Subcutaneous abdominal adipose tissue (tissue), 5 donors: Measurements from ENCODE around the gene SRRM3.
"Not testable (repeated sequence)": the region's sequence is repeated elsewhere in the genome, so short reads cannot be mapped to it uniquely, and the experiment has no call there.

Experiments
- H3K27ac ChIP-seq: one replicate; pipeline ENCODE4 v1.7.0; 2013; ENCODE audit warnings: low read depth, mild to moderate bottlenecking, inconsistent platforms, low read length, moderate library complexity
- H3K27me3 ChIP-seq, 5 donors: one replicate each; pipeline ENCODE4 v1.7.0; 2013; ENCODE audit warnings: low read length in 5 of 5, inconsistent platforms in 1 of 5; ENCODE audit not compliant: control insufficient read depth in 5 of 5, insufficient read depth in 4 of 5
- H3K36me3 ChIP-seq, 5 donors: one replicate each; pipeline ENCODE4 v1.7.0; 2013; ENCODE audit warnings: low read length in 5 of 5; ENCODE audit not compliant: control insufficient read depth in 5 of 5, insufficient read depth in 5 of 5
- H3K4me1 ChIP-seq, 5 donors: one replicate each; pipeline ENCODE4 v1.7.0; 2013; ENCODE audit warnings: low read length in 5 of 5, mild to moderate bottlenecking in 3 of 5, moderate library complexity in 1 of 5; ENCODE audit not compliant: control insufficient read depth in 5 of 5, insufficient read depth in 5 of 5
- H3K4me3 ChIP-seq, 5 donors: one replicate each; pipeline ENCODE4 v1.7.0; 2013; ENCODE audit warnings: low read length in 5 of 5, low read depth in 1 of 5
- H3K9ac ChIP-seq, 5 donors: one replicate each; pipeline ENCODE4 v1.7.0; 2013; ENCODE audit warnings: low read length in 5 of 5, mild to moderate bottlenecking in 4 of 5, moderate library complexity in 3 of 5
- H3K9me3 ChIP-seq, 5 donors: one replicate each; pipeline ENCODE4 v1.7.0; 2013; ENCODE audit warnings: low read length in 5 of 5; ENCODE audit not compliant: control insufficient read depth in 5 of 5
- donor health status: healthy.
- donor health status: healthy.
- donor health status: healthy.
- donor health status: healthy.
- donor health status: healthy.

The SRRM3 gene

GRCh38 chr7:76282344-76283253, 80.9 kb downstream of the SRRM3 start:
- Histone ChIP-seq H3K9me3 (no peaks in the 10 kb centered on the region), H3K36me3 (no peaks in the 10 kb centered on the region), H3K4me1 (peaks cover 0 to 19% (median 10%) of the 10 kb centered on the region in 5 donors), H3K4me3 (peak overlapping the region in 4 of 5 donors; percentile 39 to 60 (median 48)), H3K9ac (no peak overlapping the region), H3K27ac (no peak overlapping the region), H3K27me3 (peaks cover 4 to 26% (median 19%) of the 10 kb centered on the region in 5 donors)

DNA sequence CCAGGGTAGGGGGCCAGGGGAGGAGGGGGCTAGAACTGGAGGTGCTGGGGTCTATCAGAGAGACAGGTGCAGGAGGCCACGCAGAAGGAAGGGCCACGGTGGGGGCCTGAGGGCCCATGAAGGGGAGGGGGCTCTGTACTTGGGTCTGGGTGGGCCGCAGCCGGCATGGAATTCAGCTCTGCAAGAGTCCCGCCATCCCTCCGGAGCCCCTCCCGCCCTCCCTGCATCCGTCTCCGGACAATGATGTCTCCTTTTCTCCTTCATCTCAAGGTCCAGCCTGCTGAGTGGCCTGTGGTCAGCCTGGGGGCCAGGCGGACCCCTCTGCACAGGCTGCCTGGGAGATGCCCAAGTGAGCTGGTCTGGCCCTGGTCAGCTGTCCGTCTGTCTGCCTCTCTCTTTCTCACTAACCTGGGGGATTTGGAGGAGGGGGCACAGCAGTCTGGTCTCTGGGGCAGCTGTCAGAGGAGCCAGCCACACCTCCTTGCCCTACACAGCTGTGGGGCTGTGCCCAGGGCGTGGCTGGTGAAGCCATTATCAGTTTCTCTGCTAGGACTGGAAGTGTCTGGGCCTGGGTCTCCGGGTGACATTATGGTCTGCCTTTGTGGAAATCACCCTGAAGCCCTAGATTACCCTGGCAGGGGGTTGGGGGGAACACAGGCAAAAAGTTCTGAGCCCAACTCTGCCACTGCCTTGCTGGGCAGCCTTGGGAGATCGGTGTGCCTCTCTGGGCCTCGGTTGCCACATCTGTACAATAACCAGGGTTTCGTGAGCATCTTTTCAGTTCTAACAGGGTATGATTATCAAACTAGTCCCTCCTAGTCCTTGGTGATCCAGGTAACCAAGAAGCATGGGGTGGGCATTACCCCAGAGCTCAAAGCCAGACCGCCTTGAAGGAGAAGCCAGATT, 81.8 kb downstream of the SRRM3 start:
- Histone ChIP-seq H3K4me1 (peaks cover 0 to 19% (median 10%) of the 10 kb centered on the region in 5 donors), H3K4me3 (peak overlapping the region in 2 of 5 donors; percentile 40 to 60), H3K36me3 (no peaks in the 10 kb centered on the region), H3K9ac (no peak overlapping the region), H3K27ac (no peak overlapping the region), H3K27me3 (peaks cover 4 to 24% (median 18%) of the 10 kb centered on the region in 5 donors), H3K9me3 (no peaks in the 10 kb centered on the region)

DNA sequence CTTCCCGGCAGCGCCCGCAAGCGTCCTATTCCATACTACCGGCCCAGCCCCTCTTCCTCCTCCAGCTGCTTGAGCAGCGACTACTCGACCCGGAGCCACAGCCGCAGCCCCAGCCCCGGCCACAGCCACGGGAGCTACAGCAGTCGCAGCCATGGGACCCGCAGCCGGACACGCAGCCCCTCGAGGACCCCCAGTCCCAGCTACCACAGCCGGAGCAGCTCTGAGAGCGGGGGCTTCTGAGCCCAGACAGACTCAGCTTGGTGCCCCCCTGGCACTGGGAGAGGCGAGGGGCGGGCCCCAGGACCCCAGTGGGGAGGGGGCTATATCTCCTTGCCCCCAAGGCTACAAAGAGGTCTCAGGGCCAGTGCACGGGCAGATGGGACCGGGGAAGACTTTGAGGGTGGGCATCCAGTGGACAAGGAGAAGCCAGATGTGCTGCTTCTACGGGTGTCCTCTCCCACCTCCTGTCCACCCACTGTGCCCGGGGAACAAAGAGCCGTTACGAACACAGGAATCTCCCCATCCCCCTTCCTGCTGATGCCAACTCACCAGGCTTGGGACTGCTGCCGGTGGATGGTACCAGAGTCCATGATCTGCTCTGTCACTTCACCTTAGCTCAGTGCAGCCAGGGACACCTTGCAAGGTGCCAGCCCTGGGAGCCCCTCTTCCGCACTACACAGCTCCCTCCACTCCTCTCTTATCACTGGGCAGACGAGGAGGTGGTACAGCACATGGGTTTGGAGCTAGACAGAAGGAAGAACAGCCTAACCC, 84.1 kb downstream of the SRRM3 start:
- no peak overlapping the region for H3K9ac ChIP-seq

DNA sequence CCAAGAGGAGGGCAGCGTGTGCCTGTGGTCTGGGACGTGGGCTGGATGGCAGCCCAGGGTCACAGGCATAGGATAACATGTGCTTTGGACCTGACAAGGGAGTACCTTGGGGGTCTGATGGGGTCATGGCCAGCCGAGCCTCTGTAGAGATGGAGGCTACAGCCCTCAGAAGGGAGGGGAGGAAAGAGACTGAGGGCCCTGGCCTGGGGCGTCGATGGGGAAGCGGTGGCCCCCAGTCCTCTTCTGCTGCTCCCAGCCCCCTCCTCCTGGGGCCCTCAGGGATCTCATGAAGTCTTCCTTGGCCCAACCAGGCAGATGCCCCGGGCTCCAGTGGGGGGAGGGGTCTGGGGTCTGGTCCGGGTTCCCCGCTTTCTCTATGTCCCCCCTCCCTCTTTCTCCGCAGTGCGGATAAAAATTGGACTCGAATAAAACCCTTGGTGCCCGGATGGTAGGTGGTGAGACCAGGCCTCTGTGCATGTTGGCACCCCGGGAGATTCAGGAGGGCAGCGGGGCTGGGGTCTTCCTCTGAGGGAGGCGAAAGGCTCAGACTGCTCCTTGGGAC, 85.2 kb downstream of the SRRM3 start:
- Histone ChIP-seq H3K27ac (no peak overlapping the region), H3K27me3 (peaks cover 2 to 14% (median 9%) of the 10 kb centered on the region in 5 donors), H3K9ac (no peak overlapping the region), H3K36me3 (no peaks in the 10 kb centered on the region), H3K9me3 (no peaks in the 10 kb centered on the region), H3K4me1 (peaks cover 5 to 20% (median 13%) of the 10 kb centered on the region in 5 donors), H3K4me3 (no peak overlapping the region)

More for the DNA sequence above, 84.1 kb downstream of the SRRM3 start:
- peaks cover 0 to 19% (median 10%) of the 10 kb centered on the region in 5 donors for H3K4me1 ChIP-seq
- no peaks in the 10 kb centered on the region for H3K9me3 ChIP-seq
- H3K27me3 ChIP-seq: peaks cover 3 to 21% (median 15%) of the 10 kb centered on the region in 5 donors
- H3K4me3 ChIP-seq: no peak overlapping the region
- H3K36me3 ChIP-seq: no peaks in the 10 kb centered on the region
- no peak overlapping the region for H3K27ac ChIP-seq

- H3K9me3 ChIP-seq, H3K27me3 ChIP-seq, H3K4me3 ChIP-seq, H3K9ac ChIP-seq, H3K36me3 ChIP-seq: not testable (repeated sequence)
- Histone ChIP-seq H3K4me1 (peaks cover 17 to 49% (median 44%) of the 10 kb centered on the region in 5 donors), H3K27ac (peak overlapping the region; percentile 100)
Observed at GRCh38 chr7:76290847-76291350, 89.2 kb downstream of the SRRM3 start.

DNA sequence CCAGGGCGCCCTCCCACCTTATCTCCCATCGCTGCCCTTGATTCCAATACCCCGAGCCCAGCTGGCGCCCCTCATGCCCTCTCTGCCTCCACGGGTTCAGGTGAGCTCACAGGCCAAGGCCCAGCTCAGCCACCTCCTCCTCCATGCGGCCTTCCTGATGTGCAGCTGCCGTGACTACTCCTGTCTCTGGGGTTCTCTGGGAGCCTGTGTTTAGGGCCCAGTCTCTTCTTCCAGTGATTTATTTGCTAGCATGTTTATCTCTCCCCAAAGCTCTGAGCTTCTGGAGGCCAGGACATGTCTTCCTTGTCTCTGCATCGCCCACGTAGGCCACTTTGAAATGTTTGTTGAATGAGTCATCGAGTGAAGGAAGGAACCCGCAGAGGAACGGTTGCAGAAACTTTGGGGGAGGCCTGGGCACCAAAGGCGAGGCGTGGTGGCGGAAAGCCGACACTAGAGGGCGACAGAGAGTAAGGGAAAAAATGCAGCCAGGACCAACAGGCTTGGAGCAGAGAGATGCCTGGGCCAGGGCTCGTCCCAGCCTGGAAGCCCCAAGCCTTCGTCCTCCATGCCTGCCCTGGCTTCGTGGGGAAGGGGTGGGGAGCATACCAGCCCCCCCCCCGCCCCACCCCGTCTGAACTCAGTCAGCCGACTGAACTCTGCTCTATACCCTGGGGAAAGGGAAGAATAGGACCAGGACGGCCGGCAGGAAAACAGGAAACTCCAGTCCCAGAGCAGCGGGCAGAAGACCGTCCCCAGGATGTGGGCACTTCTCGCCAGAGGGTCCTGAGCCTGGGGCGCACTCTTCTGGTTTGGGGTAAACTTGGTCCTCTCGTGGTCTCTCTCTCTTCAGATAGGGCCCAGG, 89.9 kb downstream of the SRRM3 start:
- Histone ChIP-seq H3K27ac (peak overlapping the region; percentile 100), H3K27me3 (no peaks in the 10 kb centered on the region), H3K9me3 (no peaks in the 10 kb centered on the region), H3K36me3 (no peaks in the 10 kb centered on the region), H3K9ac (peak overlapping the region in 4 of 5 donors; percentile 69 to 87 (median 78)), H3K4me3 (peak overlapping the region; percentile 25 to 66 (median 59)), H3K4me1 (peaks cover 17 to 50% (median 44%) of the 10 kb centered on the region in 5 donors)

- H3K36me3 ChIP-seq: no peaks in the 10 kb centered on the region
- peak overlapping the region in 4 of 5 donors; percentile 69 to 87 (median 78) for H3K9ac ChIP-seq
- H3K27ac ChIP-seq: peak overlapping the region; percentile 100
- H3K27me3 ChIP-seq: no peaks in the 10 kb centered on the region
- peak overlapping the region; percentile 25 to 66 (median 59) for H3K4me3 ChIP-seq
- H3K9me3 ChIP-seq: no peaks in the 10 kb centered on the region
- H3K4me1 ChIP-seq: peaks cover 19 to 55% (median 47%) of the 10 kb centered on the region in 5 donors
Observed at GRCh38 chr7:76292213-76292573, 90.5 kb downstream of the SRRM3 start.

GRCh38 chr7:76292911-76293310, 91.2 kb downstream of the SRRM3 start:
- H3K36me3 ChIP-seq, H3K27me3 ChIP-seq, H3K4me3 ChIP-seq, H3K9me3 ChIP-seq: not testable (repeated sequence)
- peaks cover 19 to 61% (median 52%) of the 10 kb centered on the region in 5 donors for H3K4me1 ChIP-seq
- H3K27ac ChIP-seq: peak overlapping the region; percentile 100
- H3K9ac ChIP-seq: peak overlapping the region in 2 of 5 donors; percentile 2 to 32
